SK-N-SH (cell line): ENCODE results near the gene DSTN. TPM values are rescaled to one million over a fixed set of nuclear protein-coding genes. Genes with fewer than 3 reads are reported as not detected.

ENCODE experiments used
- CTCF ChIA-PET: fragments of 300-600, 350-600 bp; formaldehyde crosslinking; extraction: SDS; loops from one replicate; lab custom pipeline; 2021; lab: Yijun Ruan, JAX
- POLR2A ChIA-PET: fragments of 350-600 bp; sonication (Branson Sonifier 250); formaldehyde crosslinking; extraction: SDS; loops from one replicate; lab custom pipeline; 2020; ENCODE audit warnings: antibody characterized with exemption, inconsistent platforms; lab: Yijun Ruan, JAX
- DNase-seq: peaks from one replicate; pipeline ENCODE4 v3.0.0; 2012
- H2AFZ ChIP-seq: fragments of 200-600 bp; sonication (generic); 2 replicates; pipeline ENCODE4 v1.8.1; 2016; ENCODE audit warnings: antibody characterized with exemption, mild to moderate bottlenecking, low read depth
- H3F3A ChIP-seq: fragments of 200-600 bp; sonication (generic); replicated peaks from 2 replicates; pipeline ENCODE3; 2016; ENCODE audit warnings: antibody characterized with exemption, mild to moderate bottlenecking; ENCODE audit not compliant: insufficient read depth
- H3K27ac ChIP-seq, 2 experiments: fragments of 200-500 bp in 1 of 2; fragments of 200-600 bp in 1 of 2; sonication (Bioruptor generic) in 1 of 2; sonication (generic), shearing (Covaris generic) in 1 of 2; 2 replicates each; pipeline versions ENCODE4 v1.5.1 to v1.6.1; 2014 to 2016; ENCODE audit warnings: low read depth in 2 of 2, inconsistent platforms in 1 of 2, low read length in 1 of 2, mild to moderate bottlenecking in 1 of 2, mixed read lengths in 1 of 2
- H3K27me3 ChIP-seq: fragments of 200-600 bp; sonication (generic), shearing (Covaris generic); 2 replicates; pipeline ENCODE4 v1.6.1; 2016; ENCODE audit warnings: mixed run types; ENCODE audit not compliant: insufficient read depth
- H3K36me3 ChIP-seq, 2 experiments: fragments of 200-500 bp in 1 of 2; fragments of 200-600 bp in 1 of 2; sonication (Bioruptor generic) in 1 of 2; sonication (generic) in 1 of 2; replicated peaks in 1 of 2; 2 replicates each; pipeline versions ENCODE3 to v1.5.1; 2014 to 2016; ENCODE audit warnings: low read length in 1 of 2, mild to moderate bottlenecking in 1 of 2; ENCODE audit not compliant: insufficient read depth in 2 of 2, control insufficient read depth in 1 of 2
- H3K4me1 ChIP-seq, 2 experiments: fragments of 200-500 bp in 1 of 2; fragments of 200-600 bp in 1 of 2; sonication (Bioruptor generic) in 1 of 2; sonication (generic), shearing (Covaris generic) in 1 of 2; 2 replicates each; pipeline versions ENCODE4 v1.5.1 to v1.6.1; 2014 to 2016; ENCODE audit warnings: low read depth in 1 of 2, low read length in 1 of 2, mixed run types in 1 of 2; ENCODE audit not compliant: insufficient read depth in 2 of 2, control insufficient read depth in 1 of 2
- H3K4me2 ChIP-seq: fragments of 200-600 bp; sonication (generic), shearing (Covaris generic); 2 replicates; pipeline ENCODE4 v1.6.1; 2017; ENCODE audit warnings: mixed run types
- H3K4me3 ChIP-seq, 2 experiments: fragments of 200-500 bp in 1 of 2; fragments of 200-600 bp in 1 of 2; sonication (Bioruptor generic) in 1 of 2; sonication (generic), shearing (Covaris generic) in 1 of 2; 2 replicates each; pipeline versions ENCODE4 v1.5.1 to v1.8.1; 2014 to 2016; ENCODE audit warnings: low read depth in 2 of 2, inconsistent platforms in 1 of 2, low read length in 1 of 2, mild to moderate bottlenecking in 1 of 2, mixed read lengths in 1 of 2, moderate library complexity in 1 of 2
- H3K79me2 ChIP-seq: fragments of 200-600 bp; sonication (generic); 2 replicates; pipeline ENCODE4 v1.8.1; 2017; ENCODE audit warnings: mild to moderate bottlenecking; ENCODE audit not compliant: insufficient read depth
- H3K9ac ChIP-seq: fragments of 200-600 bp; sonication (generic); 2 replicates; pipeline ENCODE4 v1.6.1; 2017; ENCODE audit warnings: mixed run types
- H3K9me2 ChIP-seq: fragments of 200-600 bp; sonication (generic); 2 replicates; pipeline ENCODE4 v1.6.1; 2017; ENCODE audit warnings: mixed run types
- H3K9me3 ChIP-seq: fragments of 200-600 bp; sonication (generic); 2 replicates; pipeline ENCODE4 v1.6.1; 2017; ENCODE audit warnings: mixed run types, mild to moderate bottlenecking, moderate library complexity
- H4K20me1 ChIP-seq: fragments of 200-600 bp; sonication (generic); 2 replicates; pipeline ENCODE4 v1.6.1; 2017; ENCODE audit warnings: mild to moderate bottlenecking, mixed run types; ENCODE audit not compliant: insufficient read depth
- CHD2 ChIP-seq: fragments of 150-350 bp; IDR thresholded peaks from 2 replicates; pipeline ENCODE4 v1.6.1; 2018; ENCODE audit warnings: low read length; ENCODE audit not compliant: partially characterized antibody
- ELF1 ChIP-seq: IDR thresholded peaks from 2 replicates; pipeline ENCODE4 v1.4.0; 2012
- EP300 ChIP-seq, 2 experiments: IDR thresholded peaks; 2 replicates each; pipeline versions ENCODE4 v1.4.0 to v1.6.1; 2012; ENCODE audit warnings: borderline replicate concordance in 1 of 2, low read depth in 1 of 2, low read length in 1 of 2
- EZH2phosphoT487 ChIP-seq: fragments of 200-600 bp; sonication (generic); IDR thresholded peaks from 2 replicates; pipeline ENCODE4 v1.6.1; 2017; ENCODE audit warnings: low read depth, mixed run types, mild to moderate bottlenecking, antibody characterized with exemption, moderate library complexity, borderline replicate concordance
- FOXJ3 ChIP-seq: sonication (generic); formaldehyde crosslinking; IDR thresholded peaks from 2 replicates; pipeline ENCODE4 v1.5.1; 2020; ENCODE audit warnings: mild to moderate bottlenecking, missing genetic modification reagents
- FOXM1 ChIP-seq: IDR thresholded peaks from 2 replicates; pipeline ENCODE4 v1.4.0; 2012; ENCODE audit warnings: low read depth, mild to moderate bottlenecking
- GABPA ChIP-seq: IDR thresholded peaks from 2 replicates; pipeline ENCODE4 v1.4.0; 2012; ENCODE audit warnings: low read depth, mild to moderate bottlenecking
- GATA2 ChIP-seq: sonication (generic); formaldehyde crosslinking; IDR thresholded peaks from 2 replicates; pipeline ENCODE4 v1.5.0; 2020; ENCODE audit warnings: mild to moderate bottlenecking, missing genetic modification reagents
- JUND ChIP-seq: IDR thresholded peaks from 2 replicates; pipeline ENCODE4 v1.4.0; 2012
- MEF2A ChIP-seq: IDR thresholded peaks from 2 replicates; pipeline ENCODE4 v1.4.0; 2012; ENCODE audit warnings: low read depth, borderline replicate concordance
- MXI1 ChIP-seq: IDR thresholded peaks from 2 replicates; pipeline ENCODE4 v1.6.1; 2012; ENCODE audit warnings: mild to moderate bottlenecking, low read depth, low read length, improper control_type of control experiment
- NRF1 ChIP-seq: IDR thresholded peaks from 2 replicates; pipeline ENCODE4 v1.6.1; 2012; ENCODE audit warnings: low read depth, mild to moderate bottlenecking, low read length
- POLR2AphosphoS5 ChIP-seq: IDR thresholded peaks from 2 replicates; pipeline ENCODE4 v1.6.1; 2012; ENCODE audit warnings: low read depth, low read length
- RCOR1 ChIP-seq: fragments of 150-350 bp; IDR thresholded peaks from 2 replicates; pipeline ENCODE4 v1.6.1; 2017; ENCODE audit warnings: antibody characterized with exemption, low read length
- RXRA ChIP-seq: IDR thresholded peaks from 2 replicates; pipeline ENCODE4 v1.4.0; 2012; ENCODE audit warnings: low read depth, mild to moderate bottlenecking, borderline replicate concordance
- TCF12 ChIP-seq: IDR thresholded peaks from 2 replicates; pipeline ENCODE4 v1.4.0; 2012
- YY1 ChIP-seq: IDR thresholded peaks from 2 replicates; pipeline ENCODE4 v1.4.0; 2012; ENCODE audit warnings: low read depth, mild to moderate bottlenecking
- WGBS: methylation state at CpG from one replicate; pipeline ENCODE4 v1.1.6; 2017; ENCODE audit warnings: low lambda C conversion rate; 5-methylcytosine and 5-hydroxymethylcytosine counted together
- polyA plus RNA-seq, 3 experiments: library from polyadenylated mRNA; depleted of rRNA; stranded (reverse); fragments of >200 nt; gene quantifications; 2 replicates each; pipeline ENCODE4 v1.2.3, GENCODE V29; 2012
- TF ChIP-seq, protein P1 (sequence below): fragments of 150-350 bp; IDR thresholded peaks from 2 replicates; pipeline ENCODE4 v1.6.1; 2016; ENCODE audit warnings: mild to moderate bottlenecking, low read depth, low read length
- TF ChIP-seq, protein P2 (sequence below): IDR thresholded peaks from 2 replicates; pipeline ENCODE4; 2012
- TF ChIP-seq, protein P3 (sequence below): IDR thresholded peaks from 2 replicates; pipeline ENCODE4 v1.4.0; 2012; ENCODE audit warnings: low read depth, borderline replicate concordance
- TF ChIP-seq, protein P4 (sequence below): IDR thresholded peaks from 2 replicates; pipeline ENCODE4 v1.4.0; 2012; ENCODE audit warnings: low read depth, borderline replicate concordance
- TF ChIP-seq, protein P5 (sequence below): fragments of 200-600 bp; sonication (generic); IDR thresholded peaks from 2 replicates; pipeline ENCODE4 v1.6.1; 2017; ENCODE audit warnings: antibody characterized with exemption, mild to moderate bottlenecking, moderate library complexity
- TF ChIP-seq, protein P6 (sequence below): IDR thresholded peaks from 2 replicates; pipeline ENCODE4 v1.6.1; 2012; ENCODE audit warnings: mild to moderate bottlenecking, low read depth, low read length, moderate library complexity

The DSTN gene
- polyA plus RNA-seq, 1 of the 3 experiments (the other 2 are of a cell fraction) = 167 TPM

DNA sequence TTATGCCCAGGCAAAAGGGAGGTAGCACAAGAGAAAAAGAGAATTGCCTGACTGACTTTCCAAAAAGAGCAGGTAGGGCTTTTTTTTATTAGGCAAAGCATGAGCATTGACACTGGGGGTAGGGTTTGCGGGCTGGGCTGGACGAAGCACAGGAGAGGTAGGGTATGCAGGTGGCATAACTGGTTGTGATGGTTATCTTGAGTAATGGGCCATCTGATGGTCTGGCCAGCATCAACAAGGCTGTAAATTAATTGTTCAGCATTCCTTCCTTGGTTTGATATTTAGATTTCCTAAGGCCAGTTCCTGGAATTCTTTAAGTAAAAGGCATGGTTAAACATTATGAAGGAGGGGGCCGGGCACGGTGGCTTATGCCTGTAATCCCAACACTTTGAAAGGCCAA lies 24.7 kb upstream of the DSTN start:
- TF ChIP-seq JUND = no peak
- TF ChIP-seq TCF12 = peak; percentile 66
- TF ChIP-seq, protein P1, sequence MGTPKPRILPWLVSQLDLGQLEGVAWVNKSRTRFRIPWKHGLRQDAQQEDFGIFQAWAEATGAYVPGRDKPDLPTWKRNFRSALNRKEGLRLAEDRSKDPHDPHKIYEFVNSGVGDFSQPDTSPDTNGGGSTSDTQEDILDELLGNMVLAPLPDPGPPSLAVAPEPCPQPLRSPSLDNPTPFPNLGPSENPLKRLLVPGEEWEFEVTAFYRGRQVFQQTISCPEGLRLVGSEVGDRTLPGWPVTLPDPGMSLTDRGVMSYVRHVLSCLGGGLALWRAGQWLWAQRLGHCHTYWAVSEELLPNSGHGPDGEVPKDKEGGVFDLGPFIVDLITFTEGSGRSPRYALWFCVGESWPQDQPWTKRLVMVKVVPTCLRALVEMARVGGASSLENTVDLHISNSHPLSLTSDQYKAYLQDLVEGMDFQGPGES = no peak
- TF ChIP-seq, protein P2, sequence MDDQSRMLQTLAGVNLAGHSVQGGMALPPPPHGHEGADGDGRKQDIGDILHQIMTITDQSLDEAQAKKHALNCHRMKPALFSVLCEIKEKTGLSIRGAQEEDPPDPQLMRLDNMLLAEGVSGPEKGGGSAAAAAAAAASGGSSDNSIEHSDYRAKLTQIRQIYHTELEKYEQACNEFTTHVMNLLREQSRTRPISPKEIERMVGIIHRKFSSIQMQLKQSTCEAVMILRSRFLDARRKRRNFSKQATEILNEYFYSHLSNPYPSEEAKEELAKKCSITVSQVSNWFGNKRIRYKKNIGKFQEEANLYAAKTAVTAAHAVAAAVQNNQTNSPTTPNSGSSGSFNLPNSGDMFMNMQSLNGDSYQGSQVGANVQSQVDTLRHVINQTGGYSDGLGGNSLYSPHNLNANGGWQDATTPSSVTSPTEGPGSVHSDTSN = peak; percentile 54; the same call in 1 of the 2 replicates
- TF ChIP-seq CHD2 = no peak
- TF ChIP-seq YY1 = no peak
- TF ChIP-seq ELF1 = no peak
- no peak for TF ChIP-seq FOXJ3
- TF ChIP-seq FOXM1 = peak; percentile 23; the same call in 1 of the 2 replicates
- TF ChIP-seq EP300 (IDR thresholded peaks at IDR 0.05; ENCODE audit: borderline replicate concordance in 1 of 2, low read depth in 1 of 2, low read length in 1 of 2) = peak; percentile 42 to 77; a peak in 3 of 4 replicates
- TF ChIP-seq, protein P3, sequence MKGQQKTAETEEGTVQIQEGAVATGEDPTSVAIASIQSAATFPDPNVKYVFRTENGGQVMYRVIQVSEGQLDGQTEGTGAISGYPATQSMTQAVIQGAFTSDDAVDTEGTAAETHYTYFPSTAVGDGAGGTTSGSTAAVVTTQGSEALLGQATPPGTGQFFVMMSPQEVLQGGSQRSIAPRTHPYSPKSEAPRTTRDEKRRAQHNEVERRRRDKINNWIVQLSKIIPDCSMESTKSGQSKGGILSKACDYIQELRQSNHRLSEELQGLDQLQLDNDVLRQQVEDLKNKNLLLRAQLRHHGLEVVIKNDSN = no peak
- no peak for TF ChIP-seq EZH2phosphoT487
- TF ChIP-seq GABPA = no peak
- peak; percentile 90 for TF ChIP-seq RCOR1
- TF ChIP-seq, protein P4, sequence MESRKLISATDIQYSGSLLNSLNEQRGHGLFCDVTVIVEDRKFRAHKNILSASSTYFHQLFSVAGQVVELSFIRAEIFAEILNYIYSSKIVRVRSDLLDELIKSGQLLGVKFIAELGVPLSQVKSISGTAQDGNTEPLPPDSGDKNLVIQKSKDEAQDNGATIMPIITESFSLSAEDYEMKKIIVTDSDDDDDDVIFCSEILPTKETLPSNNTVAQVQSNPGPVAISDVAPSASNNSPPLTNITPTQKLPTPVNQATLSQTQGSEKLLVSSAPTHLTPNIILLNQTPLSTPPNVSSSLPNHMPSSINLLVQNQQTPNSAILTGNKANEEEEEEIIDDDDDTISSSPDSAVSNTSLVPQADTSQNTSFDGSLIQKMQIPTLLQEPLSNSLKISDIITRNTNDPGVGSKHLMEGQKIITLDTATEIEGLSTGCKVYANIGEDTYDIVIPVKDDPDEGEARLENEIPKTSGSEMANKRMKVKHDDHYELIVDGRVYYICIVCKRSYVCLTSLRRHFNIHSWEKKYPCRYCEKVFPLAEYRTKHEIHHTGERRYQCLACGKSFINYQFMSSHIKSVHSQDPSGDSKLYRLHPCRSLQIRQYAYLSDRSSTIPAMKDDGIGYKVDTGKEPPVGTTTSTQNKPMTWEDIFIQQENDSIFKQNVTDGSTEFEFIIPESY = no peak
- TF ChIP-seq, protein P5, sequence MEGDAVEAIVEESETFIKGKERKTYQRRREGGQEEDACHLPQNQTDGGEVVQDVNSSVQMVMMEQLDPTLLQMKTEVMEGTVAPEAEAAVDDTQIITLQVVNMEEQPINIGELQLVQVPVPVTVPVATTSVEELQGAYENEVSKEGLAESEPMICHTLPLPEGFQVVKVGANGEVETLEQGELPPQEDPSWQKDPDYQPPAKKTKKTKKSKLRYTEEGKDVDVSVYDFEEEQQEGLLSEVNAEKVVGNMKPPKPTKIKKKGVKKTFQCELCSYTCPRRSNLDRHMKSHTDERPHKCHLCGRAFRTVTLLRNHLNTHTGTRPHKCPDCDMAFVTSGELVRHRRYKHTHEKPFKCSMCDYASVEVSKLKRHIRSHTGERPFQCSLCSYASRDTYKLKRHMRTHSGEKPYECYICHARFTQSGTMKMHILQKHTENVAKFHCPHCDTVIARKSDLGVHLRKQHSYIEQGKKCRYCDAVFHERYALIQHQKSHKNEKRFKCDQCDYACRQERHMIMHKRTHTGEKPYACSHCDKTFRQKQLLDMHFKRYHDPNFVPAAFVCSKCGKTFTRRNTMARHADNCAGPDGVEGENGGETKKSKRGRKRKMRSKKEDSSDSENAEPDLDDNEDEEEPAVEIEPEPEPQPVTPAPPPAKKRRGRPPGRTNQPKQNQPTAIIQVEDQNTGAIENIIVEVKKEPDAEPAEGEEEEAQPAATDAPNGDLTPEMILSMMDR = no peak
- TF ChIP-seq MXI1 = no peak
- TF ChIP-seq MEF2A = no peak
- TF ChIP-seq, protein P6, sequence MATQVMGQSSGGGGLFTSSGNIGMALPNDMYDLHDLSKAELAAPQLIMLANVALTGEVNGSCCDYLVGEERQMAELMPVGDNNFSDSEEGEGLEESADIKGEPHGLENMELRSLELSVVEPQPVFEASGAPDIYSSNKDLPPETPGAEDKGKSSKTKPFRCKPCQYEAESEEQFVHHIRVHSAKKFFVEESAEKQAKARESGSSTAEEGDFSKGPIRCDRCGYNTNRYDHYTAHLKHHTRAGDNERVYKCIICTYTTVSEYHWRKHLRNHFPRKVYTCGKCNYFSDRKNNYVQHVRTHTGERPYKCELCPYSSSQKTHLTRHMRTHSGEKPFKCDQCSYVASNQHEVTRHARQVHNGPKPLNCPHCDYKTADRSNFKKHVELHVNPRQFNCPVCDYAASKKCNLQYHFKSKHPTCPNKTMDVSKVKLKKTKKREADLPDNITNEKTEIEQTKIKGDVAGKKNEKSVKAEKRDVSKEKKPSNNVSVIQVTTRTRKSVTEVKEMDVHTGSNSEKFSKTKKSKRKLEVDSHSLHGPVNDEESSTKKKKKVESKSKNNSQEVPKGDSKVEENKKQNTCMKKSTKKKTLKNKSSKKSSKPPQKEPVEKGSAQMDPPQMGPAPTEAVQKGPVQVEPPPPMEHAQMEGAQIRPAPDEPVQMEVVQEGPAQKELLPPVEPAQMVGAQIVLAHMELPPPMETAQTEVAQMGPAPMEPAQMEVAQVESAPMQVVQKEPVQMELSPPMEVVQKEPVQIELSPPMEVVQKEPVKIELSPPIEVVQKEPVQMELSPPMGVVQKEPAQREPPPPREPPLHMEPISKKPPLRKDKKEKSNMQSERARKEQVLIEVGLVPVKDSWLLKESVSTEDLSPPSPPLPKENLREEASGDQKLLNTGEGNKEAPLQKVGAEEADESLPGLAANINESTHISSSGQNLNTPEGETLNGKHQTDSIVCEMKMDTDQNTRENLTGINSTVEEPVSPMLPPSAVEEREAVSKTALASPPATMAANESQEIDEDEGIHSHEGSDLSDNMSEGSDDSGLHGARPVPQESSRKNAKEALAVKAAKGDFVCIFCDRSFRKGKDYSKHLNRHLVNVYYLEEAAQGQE = no peak
- TF ChIP-seq NRF1 = no peak
- TF ChIP-seq GATA2 = peak; percentile 75
- TF ChIP-seq POLR2AphosphoS5 = 0 out of 2 replicates have a peak, but pooled peaks have one; percentile 32
- TF ChIP-seq RXRA = no peak
- ChIA-PET CTCF (interaction anchor here (1.7 to 6.2 kb wide), 2 partner anchors 72 to 137 kb away, joined by 4 to 30 read pairs; partner anchors contain the start of gene RRBP1), POLR2A (no interaction called here)
- Histone ChIP-seq H4K20me1 (no peaks in the 10 kb centered on the region), H3K27ac (peak overlapping the region in 1 of 2 experiments; percentile 37; a peak in 1 of 4 replicates), H3K4me3 (no peak overlapping the region), H3K36me3 (no peaks in the 10 kb centered on the region), H3K4me1 (peaks cover 0 to 12% of the 10 kb centered on the region in 2 experiments; a peak in 2 of 4 replicates), H3K27me3 (no peaks in the 10 kb centered on the region), H3K9me3 (no peaks in the 10 kb centered on the region), H3K4me2 (no peak overlapping the region), H2AFZ (no peak overlapping the region), H3K79me2 (no peaks in the 10 kb centered on the region), H3K9ac (no peak overlapping the region), H3F3A (peaks cover 24% of the 10 kb centered on the region), H3K9me2 (no peaks in the 10 kb centered on the region)
- 48% methylated on average over 4 of the region's 4 CpGs for WGBS
- DNase-seq = no peak
